DMS53 (cell line): Measurements from ENCODE around the gene RNF103.
"Not testable (repeated sequence)": the region's sequence is repeated elsewhere in the genome, so short reads cannot be mapped to it uniquely, and the experiment has no call there.

Experiments
- DNase-seq: peaks from one replicate; lab custom pipeline; 2025; lab: John Stamatoyannopoulos, UW

The RNF103 gene, protein sequence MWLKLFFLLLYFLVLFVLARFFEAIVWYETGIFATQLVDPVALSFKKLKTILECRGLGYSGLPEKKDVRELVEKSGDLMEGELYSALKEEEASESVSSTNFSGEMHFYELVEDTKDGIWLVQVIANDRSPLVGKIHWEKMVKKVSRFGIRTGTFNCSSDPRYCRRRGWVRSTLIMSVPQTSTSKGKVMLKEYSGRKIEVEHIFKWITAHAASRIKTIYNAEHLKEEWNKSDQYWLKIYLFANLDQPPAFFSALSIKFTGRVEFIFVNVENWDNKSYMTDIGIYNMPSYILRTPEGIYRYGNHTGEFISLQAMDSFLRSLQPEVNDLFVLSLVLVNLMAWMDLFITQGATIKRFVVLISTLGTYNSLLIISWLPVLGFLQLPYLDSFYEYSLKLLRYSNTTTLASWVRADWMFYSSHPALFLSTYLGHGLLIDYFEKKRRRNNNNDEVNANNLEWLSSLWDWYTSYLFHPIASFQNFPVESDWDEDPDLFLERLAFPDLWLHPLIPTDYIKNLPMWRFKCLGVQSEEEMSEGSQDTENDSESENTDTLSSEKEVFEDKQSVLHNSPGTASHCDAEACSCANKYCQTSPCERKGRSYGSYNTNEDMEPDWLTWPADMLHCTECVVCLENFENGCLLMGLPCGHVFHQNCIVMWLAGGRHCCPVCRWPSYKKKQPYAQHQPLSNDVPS

DNA sequence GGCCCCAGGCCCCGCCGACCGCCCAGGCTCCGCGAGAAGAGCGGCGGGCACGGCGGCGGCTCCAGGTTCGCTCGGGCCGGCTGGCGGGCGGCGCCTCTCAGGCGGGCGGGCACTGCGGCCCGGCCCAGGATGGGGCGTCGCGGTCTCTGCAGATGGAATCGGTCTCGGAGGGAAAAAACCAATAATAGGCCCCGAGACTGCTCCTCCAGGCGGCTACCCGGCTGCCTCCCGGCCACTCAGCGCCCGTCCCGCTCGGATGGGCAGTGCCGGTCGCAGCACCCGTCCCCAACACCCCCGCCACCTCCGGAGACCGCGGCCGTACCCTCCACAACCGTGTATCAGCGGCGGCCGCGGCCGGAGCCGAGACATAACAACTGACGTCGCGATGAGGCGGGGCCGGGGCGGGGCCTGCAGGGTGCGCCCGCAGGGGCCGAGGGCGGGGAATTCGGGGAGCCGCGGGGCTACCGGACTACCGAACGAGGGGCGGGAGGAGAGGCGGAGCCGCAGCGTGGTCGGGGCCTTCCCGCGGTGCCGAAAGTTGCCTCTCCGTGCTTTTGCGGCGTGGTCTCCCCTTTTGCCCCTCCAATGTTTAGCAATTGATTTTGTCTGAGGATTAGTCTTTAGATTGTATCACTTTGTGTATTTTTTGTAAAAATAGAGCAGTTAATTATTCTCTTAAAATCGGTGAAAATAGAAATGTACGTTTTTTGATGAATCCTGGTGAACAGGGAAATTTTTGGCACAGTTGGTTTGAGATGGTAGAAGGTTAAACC is at the start of gene RNF103:
Gene RNF103, minus strand, starts transcription at position 372 of the 773 bp plus-strand sequence. CDS start 979 bp downstream, outside the sequence.
- DNase-seq, result peak; percentile 99

DNA sequence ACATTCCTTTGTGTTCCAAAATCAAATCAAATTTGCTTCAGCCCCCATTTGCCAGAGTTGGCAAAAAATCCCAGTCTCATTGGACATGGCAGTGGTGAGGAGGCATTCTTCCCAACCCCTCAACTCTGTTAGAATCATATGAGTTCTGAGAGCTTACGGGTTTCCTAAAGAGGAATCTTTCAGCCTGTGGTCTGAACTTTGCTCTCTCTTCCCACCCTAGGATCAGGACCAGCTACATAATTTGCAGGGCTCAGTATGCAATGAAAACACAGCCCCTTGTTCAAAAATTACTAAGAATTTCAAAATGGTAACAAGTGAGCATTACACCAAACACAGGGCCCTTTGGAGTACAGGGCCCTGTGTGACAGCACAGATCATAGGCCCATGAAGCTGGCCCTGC is 49.3 kb upstream of the RNF103 start:
- no peak for DNase-seq

DNA sequence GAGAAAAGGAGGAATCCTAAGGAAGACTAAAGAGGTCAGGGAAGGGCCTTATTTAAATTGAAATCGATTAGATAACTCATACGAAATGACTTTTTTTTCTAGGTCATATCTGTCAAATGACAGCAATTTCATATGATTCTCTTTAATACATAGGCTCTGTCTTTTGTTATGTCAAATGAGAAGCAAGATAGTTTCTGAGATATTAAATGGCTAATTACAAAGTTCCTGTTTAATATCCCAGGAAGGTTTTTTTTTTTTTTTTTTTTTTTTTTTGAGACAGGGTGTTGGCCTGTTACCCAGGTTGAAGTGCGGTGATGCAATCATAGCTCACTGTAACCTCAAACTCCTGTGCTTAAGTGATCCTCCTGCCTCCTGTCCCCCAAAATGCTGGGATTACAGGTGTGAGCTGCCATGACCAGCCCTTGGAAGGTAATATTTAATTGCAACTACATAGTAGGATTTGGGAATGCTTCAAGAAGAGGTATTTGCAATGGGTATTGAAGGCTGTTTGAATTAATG is 48.4 kb upstream of the RNF103 start:
- peak; percentile 43 for DNase-seq

DNA sequence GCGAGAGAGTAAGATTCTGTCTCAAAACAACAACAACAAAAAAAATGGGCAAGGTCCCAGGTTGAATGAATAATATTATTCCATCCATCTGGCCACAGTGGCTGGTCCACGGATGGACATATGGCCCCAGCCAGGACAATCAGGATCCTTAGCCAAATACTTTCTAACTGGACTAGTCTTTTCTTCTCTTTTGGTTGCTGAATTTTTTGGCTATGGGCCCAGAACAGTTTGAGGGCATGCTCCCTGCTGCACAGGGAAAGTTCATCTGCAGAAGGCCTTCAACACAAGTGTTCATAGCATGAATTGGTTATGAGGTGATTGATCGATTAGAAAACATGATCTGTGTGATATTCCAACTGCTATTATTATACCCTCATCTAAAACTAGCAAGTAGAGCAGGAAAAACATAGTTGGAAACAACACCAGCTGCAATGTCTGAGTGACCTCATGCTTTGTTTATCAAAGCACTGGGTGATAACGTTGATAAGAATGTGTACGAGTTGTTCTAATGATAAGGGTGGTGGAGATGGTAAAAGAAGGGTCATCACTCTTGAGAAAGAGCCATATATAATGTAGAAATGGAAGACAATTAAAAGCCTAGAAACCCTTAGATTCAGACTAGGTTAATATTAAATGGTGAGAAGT is 47.8 kb upstream of the RNF103 start:
- peak; percentile 72 for DNase-seq

DNA sequence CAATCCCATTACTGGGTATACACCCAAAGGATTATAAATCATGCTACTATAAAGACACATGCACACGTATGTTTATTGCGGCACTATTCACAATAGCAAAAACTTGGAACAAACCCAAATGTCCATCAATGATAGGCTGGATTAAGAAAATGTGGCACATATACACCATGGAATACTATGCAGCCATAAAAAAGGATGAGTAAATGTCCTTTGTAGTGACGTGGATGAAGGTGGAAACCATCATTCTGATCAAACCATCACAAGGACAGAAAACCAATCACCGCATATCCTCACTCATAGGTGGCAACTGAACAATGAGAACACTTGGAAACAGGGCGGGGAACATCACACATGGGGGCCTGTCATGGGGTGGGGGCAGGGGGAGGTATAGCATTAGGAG is 45.7 kb upstream of the RNF103 start:
- DNase-seq, result not testable (repeated sequence)

DNA sequence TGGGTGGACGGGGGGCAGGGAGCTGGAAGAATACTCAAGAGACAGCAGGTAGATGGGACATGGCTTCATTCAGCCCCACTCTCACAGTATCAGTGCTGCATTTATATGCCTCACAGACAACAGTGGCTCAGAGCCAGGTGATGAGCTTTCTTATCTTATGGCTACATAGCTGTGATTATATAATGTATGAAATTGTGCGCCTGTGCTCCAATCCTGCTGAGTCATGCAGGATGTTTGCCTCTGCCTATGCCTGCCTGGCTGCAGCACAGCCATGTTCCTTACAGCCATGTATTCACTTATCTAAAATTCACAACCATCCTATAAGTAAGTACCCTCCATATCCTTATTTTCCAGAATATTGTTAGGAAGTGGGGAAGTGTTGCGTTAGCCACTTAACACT is 37.7 kb upstream of the RNF103 start:
- DNase-seq, result peak; percentile 76

DNA sequence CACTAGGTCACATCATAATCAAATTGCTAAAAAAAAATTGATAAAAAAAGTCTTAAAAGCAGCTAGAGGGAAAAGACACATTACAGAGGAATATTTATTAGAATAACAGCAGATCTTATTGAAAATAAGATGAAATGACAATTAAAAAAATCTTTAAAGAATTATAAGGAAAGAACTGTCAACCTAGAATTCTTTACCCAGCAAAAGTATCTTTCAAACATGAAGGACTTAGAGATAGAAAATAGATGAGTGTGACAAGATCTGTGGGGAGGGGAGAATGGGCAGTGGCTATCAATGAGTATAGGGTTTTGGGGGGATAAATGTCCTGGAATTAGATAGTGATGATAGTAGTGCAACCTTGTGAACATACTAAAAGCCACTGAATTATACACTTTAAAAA is 26.5 kb upstream of the RNF103 start:
- no peak for DNase-seq

DNA sequence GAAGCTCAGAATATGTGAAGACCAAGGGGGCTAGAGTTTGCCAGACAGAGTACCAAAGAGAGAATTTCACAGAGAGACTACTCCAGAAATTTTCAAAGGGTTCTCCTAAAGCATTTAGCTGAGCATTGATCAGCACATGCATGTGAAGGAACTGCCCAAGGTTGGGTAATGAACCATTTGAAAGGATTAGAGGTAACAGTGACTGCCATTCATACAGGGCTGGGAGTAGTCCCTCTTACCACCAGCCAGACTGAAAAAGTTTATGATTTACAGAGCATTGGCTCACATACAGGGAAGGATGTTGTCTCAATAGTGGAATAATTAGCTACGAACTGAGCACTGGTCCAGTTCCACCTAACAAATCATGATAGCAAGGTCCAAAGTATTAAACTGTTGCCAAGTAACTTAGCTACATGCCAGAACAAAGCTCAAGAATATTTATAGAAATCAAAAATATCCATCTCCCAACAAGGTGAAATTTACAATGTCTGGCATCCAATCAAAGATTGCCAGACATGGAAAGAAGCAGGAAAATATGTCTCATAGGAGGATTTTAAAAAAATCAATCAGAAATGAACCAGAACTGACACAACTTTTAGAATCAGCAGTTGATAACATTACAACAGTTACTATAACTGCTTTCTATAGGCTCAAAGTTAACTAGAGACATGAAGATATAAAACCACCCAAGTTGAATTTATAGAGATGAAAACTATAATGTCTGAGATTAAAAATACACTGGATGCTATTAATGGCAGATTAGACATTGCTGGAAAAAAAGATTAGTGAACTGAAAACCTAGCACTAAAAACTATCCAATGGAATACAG is 25.7 kb upstream of the RNF103 start:
- no peak for DNase-seq

DNA sequence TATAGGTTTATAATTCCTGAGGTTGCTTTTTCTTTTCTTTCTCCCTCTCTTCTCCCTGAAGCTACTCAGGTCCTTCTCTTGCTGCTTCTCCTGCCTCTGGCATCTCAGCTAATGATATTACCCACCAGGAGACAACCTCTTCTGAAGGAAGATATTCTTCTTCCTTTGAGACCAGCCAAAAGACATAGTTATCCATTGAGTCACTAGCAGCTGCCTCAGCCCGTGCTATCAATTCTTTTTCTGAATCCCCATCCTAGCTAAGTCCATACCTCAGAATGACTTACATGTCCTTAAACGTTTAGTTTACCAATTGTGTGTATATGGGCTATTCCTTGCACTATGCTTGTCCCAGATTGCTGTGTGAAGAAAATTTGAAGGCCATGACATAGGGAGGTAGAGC is 25.0 kb upstream of the RNF103 start:
- no peak for DNase-seq

DNA sequence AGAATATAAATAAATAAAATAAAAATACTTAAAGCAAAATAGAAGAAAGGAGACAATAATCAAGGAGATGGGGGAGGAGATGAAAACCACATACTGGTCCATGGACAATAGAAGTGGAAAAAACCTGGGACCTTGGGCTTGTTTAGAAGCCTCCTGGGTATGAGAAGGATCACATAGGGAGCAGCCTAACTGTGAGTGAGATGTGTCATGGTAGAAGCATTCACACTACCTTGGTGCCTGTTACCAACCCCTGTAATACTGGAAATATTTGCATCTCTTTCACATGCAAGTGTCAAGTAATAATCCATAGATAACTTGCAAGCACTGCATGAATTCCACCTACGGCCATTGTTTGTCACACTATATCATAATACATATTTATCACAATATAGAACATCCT is 23.2 kb upstream of the RNF103 start:
- no peak for DNase-seq

DNA sequence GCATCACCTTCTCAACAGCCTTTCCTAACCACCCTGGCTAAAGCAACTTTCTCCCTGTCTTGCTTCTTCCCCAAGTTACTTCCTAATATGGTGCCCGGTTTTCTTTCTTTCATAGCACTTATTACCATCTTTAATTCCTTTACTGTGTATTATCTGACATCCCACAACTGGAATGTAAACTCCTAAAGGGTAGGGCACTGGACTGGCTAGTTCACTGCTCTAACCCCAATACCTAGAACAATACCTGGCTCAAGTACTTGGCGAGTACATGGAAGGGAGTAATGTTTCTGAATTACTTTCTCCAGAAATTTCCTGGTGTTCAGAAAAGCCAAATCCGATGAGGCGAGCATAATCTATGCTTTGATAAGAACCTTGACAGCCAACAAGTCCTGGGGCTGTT is 22.7 kb upstream of the RNF103 start:
- no peak for DNase-seq

DNA sequence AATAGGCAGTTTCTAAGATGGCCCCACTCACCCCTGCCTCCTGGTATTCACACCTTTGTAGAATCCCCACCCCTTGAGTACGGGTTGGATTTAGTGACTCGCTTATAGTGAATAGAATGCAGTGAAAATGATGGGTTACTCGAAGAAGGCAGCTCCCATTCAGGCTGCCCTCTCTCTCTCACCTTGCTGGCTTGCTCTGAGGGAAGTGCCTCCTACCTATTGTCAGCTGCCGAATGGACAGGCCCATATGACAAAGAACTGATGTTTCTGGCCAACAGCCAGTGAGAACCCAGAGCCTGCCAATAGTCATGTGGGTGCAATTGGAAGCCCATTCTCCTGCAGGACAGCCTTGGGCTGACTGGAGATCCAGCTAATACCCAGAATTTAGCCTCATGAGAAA is 22.1 kb upstream of the RNF103 start:
- DNase-seq, result no peak

DNA sequence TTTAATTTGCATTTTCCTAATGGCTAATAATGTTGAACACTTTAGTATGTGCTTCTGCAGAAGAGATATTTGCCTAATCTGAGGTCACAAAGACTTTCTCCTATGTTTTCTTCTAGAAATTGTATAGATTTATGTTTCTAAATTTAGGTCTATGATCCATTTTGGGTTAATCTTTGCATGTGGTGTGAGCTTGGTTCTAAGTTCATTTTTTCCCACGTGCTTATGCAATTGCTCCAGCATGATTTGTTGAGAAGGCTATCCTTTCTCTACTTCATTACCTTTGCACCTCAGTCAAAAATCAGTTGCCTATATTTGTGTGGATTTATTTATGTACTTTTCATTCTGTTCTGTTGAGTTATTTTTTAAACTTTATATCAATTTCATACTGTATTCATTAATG is 15.0 kb upstream of the RNF103 start:
- no peak for DNase-seq

DNA sequence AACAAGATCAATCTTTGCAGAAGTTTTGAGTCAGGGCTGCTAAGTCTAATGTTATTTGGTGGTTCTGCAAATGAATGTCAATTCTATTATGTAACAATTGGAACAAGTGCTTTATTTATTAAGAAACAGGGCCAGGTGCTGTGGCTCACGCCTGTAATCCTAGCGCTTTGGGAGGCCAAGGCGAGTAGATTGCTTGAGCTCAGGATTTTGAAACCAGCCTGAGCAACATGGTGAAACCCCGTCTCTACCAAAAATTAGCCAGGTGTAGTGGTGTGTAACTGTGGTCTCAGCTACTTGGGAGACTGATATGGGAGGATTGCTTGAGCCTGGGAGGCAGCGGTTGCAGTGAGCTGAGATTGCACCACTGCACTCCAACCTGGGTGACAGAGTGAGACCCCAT is 13.2 kb upstream of the RNF103 start:
- DNase-seq, result no peak

DNA sequence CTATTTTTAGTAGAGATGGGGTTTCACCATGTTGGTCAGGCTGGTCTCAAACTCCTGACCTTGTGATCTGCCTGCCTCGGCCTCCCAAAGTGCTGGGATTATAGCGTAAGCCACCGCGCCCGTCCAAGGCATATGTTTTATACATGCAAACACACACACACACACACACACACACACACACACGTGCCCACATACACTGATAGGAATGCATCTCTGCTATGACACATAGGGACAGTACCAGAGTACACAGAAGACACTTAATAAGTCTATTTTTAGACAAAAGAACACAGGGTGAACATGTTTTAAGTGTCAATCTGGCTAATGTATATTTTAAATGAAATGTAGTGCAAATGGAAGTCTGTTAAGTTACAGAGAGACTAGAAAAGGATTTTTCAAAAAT is 10.7 kb upstream of the RNF103 start:
- no peak for DNase-seq

DNA sequence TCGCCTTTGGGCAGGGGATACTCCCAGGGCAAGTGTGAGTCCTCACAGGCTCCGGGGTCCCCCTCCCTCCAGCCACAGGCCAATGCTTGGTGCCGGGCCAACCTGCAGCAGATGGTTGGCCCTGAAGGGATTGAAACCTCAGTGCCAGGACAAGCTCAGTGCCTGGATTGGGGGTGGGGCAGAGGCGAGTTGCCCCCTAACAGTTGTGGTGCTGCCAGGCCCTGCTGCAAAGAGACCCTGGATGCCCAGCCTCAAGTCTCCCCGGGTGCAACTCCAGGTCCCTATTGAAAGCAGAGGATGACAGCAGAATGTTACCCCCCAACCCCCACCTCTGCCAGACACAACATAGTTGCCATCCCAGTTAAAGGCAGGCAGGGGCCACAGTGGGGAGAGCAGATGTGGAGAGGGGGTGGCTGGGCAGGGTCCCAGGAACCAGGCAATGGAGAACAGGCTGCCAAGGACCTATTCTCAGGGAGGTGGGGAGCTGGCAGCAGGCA is 9.5 kb upstream of the RNF103 start:
- no peak for DNase-seq

DNA sequence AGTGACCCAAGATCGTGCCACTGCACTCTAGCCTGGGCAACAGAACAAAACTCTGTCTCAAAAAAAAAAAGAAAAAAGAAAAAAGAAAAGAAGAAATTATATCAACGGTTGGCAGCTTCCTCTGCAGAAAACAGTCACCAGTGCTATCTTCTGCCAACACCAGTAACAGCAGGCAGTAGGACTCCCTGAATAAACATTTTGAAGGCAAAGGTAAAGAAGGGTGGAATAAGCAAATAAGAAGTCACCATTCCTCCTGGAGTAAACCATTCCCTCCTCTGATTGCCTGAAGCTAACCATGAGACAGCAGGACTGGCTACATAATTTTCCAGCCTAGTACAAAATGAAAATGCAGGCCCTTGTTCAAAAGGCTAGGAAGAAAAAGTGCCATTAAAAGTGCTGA is 9.0 kb upstream of the RNF103 start:
- DNase-seq, result peak; percentile 61

DNA sequence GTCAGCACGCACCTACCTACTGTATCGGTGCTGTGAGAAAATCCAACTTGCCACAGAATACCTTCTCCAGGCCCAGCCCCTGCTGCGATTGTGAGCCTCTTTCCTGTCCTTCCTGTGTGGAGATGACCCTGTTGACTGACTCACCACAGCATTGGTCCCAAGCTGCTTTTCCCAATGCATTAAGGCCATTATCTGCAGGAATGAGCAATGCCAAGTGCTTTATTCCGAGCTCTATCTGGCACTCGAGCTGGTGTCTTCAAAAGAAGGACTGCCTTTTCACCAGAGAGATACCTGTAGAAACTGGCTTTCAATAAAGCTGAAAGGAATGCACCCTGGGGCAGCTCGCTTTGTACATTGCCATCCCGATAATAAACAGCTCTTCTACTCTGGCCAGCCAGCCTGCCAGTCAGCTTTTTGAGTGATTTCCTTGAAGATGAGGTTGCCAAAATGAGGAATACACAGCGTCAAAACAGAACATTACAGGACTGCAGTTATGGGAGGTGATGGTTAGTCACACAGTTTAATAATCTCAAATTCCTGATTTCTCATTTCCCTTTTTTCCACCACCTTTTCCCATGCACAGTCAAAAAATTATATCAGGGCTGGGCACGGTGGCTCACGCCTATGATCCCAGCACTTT is 8.3 kb upstream of the RNF103 start:
- DNase-seq, result no peak

DNA sequence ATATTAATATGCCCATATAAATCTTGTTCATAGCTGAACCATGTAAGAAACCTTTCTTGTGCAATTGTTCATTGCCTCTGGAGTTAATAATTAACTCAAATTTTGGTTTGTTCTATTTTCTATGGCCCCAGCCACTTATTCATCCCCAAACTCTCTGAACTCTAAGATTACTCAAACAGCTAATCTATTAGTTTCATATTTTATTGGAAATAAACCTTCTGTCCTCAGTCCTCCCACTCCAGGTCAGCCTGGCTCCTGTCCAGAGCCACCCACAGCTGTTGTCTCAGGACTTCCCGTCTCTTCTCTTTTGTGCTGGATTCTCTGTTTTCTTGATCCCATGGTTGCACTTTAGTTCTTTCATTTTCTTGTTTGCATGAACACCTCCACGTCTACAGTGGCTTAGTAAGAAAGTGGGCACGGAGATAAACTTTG is 4.4 kb upstream of the RNF103 start:
- DNase-seq, result peak; percentile 80

DNA sequence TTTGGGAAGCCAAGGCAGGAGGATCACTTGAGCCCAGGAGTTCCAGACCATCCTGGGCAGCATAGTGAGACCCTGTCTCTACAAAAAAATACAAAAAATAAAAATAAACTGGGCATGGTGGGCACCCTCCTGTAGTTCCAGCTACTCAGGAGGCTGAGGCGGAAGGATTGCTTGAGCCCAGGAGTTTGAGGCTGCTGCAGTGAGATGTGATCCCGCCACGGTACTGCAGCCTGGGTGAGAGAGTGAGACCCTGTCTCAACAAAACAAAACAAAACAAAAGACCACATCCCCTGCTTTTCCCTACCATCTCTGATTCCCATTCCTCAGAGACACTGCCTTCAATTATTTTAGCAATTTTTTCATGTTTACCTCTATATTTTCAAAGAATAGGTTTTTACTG is 3.9 kb upstream of the RNF103 start:
- DNase-seq, result no peak
